IMR-90 (cell line): Measurements from ENCODE around the gene SYNGR4. TPM values are rescaled to one million over a fixed set of nuclear protein-coding genes. Genes with fewer than 3 reads are reported as not detected.

ENCODE experiments used
- ATAC-seq: fragments of 200-7000 bp; cut with Tn5 transposase; 2 replicates; pipeline ENCODE4 v1.9.1; 2020; ENCODE audit warnings: low read depth, mild to moderate bottlenecking, moderate library complexity
- BruUV-seq: library from RNA; stranded (reverse); fragments of 400-500 nt; replicated peaks from 2 replicates; lab custom pipeline; 2021; lab: Mats Ljungman, UMichigan
- CTCF ChIA-PET: fragments of 300-600 bp; formaldehyde crosslinking; extraction: SDS; loops from one replicate; lab custom pipeline; 2021; ENCODE audit warnings: antibody characterized with exemption; lab: Yijun Ruan, JAX
- POLR2A ChIA-PET: fragments of 300-600 bp; sonication (Branson Sonifier 250); formaldehyde crosslinking; loops from one replicate; lab custom pipeline; 2022; ENCODE audit warnings: antibody characterized with exemption; ENCODE audit not compliant: unreplicated experiment; lab: Charles Lee
- DNase-seq: peaks from one replicate; pipeline ENCODE4 v3.0.0; 2013
- H2AFZ ChIP-seq: replicated peaks from 2 replicates; pipeline ENCODE3; 2013; ENCODE audit warnings: low read length, mild to moderate bottlenecking; ENCODE audit not compliant: poor library complexity
- H2AK5ac ChIP-seq: 2 replicates; pipeline ENCODE4 v1.6.1; 2013; ENCODE audit warnings: low read depth, low read length, inconsistent platforms
- H2AK9ac ChIP-seq: replicated peaks from 2 replicates; pipeline ENCODE3; 2013; ENCODE audit warnings: mild to moderate bottlenecking, low read depth, low read length, moderate library complexity; ENCODE audit not compliant: poor library complexity
- H2BK120ac ChIP-seq: 2 replicates; pipeline ENCODE4 v1.6.1; 2013; ENCODE audit warnings: low read depth, low read length, inconsistent platforms
- H2BK15ac ChIP-seq: 3 replicates; pipeline ENCODE4 v1.6.1; 2013; ENCODE audit warnings: low read depth, low read length, inconsistent platforms
- H2BK20ac ChIP-seq: 2 replicates; pipeline ENCODE4 v1.6.1; 2013; ENCODE audit warnings: low read depth, mild to moderate bottlenecking, inconsistent platforms, low read length, moderate library complexity
- H2BK5ac ChIP-seq: 2 replicates; pipeline ENCODE4 v1.6.1; 2013; ENCODE audit warnings: mild to moderate bottlenecking, low read depth, low read length, inconsistent platforms; ENCODE audit not compliant: poor library complexity, severe bottlenecking
- H3K14ac ChIP-seq: replicated peaks from 2 replicates; pipeline ENCODE4 v1.6.1; 2013; ENCODE audit warnings: low read depth, low read length, inconsistent platforms
- H3K18ac ChIP-seq: 2 replicates; pipeline ENCODE4 v1.6.1; 2013; ENCODE audit warnings: low read depth, low read length, control low read depth
- H3K23ac ChIP-seq: 2 replicates; pipeline ENCODE4 v1.6.1; 2013; ENCODE audit warnings: low read depth, low read length, inconsistent platforms
- H3K27ac ChIP-seq: 2 replicates; pipeline ENCODE4 v1.5.1; 2013; ENCODE audit warnings: mild to moderate bottlenecking, control low read depth, low read length; ENCODE audit not compliant: insufficient read depth
- H3K27me3 ChIP-seq: 2 replicates; pipeline ENCODE4 v1.6.1; 2013; ENCODE audit warnings: low read length; ENCODE audit not compliant: control insufficient read depth, insufficient read depth
- H3K36me3 ChIP-seq: 2 replicates; pipeline ENCODE4 v1.6.1; 2013; ENCODE audit warnings: low read length, mixed read lengths; ENCODE audit not compliant: control insufficient read depth, insufficient read depth
- H3K4ac ChIP-seq: 2 replicates; pipeline ENCODE4 v1.6.1; 2013; ENCODE audit warnings: low read depth, low read length, inconsistent platforms
- H3K4me1 ChIP-seq: 2 replicates; pipeline ENCODE4 v1.6.1; 2013; ENCODE audit warnings: low read length, mixed read lengths; ENCODE audit not compliant: control insufficient read depth, insufficient read depth
- H3K4me2 ChIP-seq: 2 replicates; pipeline ENCODE4 v1.6.1; 2013; ENCODE audit warnings: low read depth, mild to moderate bottlenecking, control low read depth, low read length, moderate library complexity
- H3K4me3 ChIP-seq: 2 replicates; pipeline ENCODE4 v1.5.1; 2013; ENCODE audit warnings: low read depth, mild to moderate bottlenecking, control low read depth, low read length, moderate library complexity; ENCODE audit not compliant: insufficient read depth
- H3K56ac ChIP-seq: 2 replicates; pipeline ENCODE4 v1.6.1; 2013; ENCODE audit warnings: low read length, inconsistent platforms; ENCODE audit not compliant: insufficient read depth; ENCODE audit errors: extremely low read depth
- H3K79me1 ChIP-seq, 2 experiments: 2 replicates each; pipeline ENCODE4 v1.6.1; 2013; ENCODE audit warnings: low read length in 2 of 2, inconsistent platforms in 1 of 2, low read depth in 1 of 2
- H3K9ac ChIP-seq: 2 replicates; pipeline ENCODE4 v1.6.1; 2013; ENCODE audit warnings: low read depth, low read length, control low read depth
- H3K9me1 ChIP-seq: 2 replicates; pipeline ENCODE4 v1.6.1; 2013; ENCODE audit warnings: low read length, inconsistent platforms; ENCODE audit not compliant: insufficient read depth
- H3K9me3 ChIP-seq: 2 replicates; pipeline ENCODE4 v1.6.1; 2013; ENCODE audit warnings: low read length; ENCODE audit not compliant: control insufficient read depth, insufficient read depth
- H4K20me1 ChIP-seq: 2 replicates; pipeline ENCODE4 v1.6.1; 2013; ENCODE audit warnings: low read length, inconsistent platforms; ENCODE audit not compliant: insufficient read depth
- H4K5ac ChIP-seq: 2 replicates; pipeline ENCODE4 v1.6.1; 2013; ENCODE audit warnings: mild to moderate bottlenecking, low read depth, low read length, control low read depth
- H4K8ac ChIP-seq, 2 experiments: 2 replicates each; pipeline ENCODE4 v1.6.1; 2013; ENCODE audit warnings: low read depth in 2 of 2, low read length in 2 of 2, control low read depth in 1 of 2, inconsistent platforms in 1 of 2
- H4K91ac ChIP-seq: 2 replicates; pipeline ENCODE4 v1.6.1; 2013; ENCODE audit warnings: low read depth, low read length, inconsistent platforms; ENCODE audit not compliant: insufficient read depth
- BHLHE40 ChIP-seq: fragments of 150-350 bp; IDR thresholded peaks from 2 replicates; pipeline ENCODE4 v1.6.1; 2016; ENCODE audit warnings: mild to moderate bottlenecking, low read depth, low read length
- FOS ChIP-seq: fragments of 150-350 bp; IDR thresholded peaks from 2 replicates; pipeline ENCODE4 v1.6.1; 2016; ENCODE audit warnings: low read depth, low read length
- WGBS, 2 experiments: methylation state at CpG; one replicate each; pipeline versions ENCODE4 v1.1.5 to v1.1.7; 2013; ENCODE audit warnings: missing lambda C conversion rate in 2 of 2; ENCODE audit not compliant: insufficient read length in 1 of 2; ENCODE audit errors: extremely low coverage in 2 of 2; 5-methylcytosine and 5-hydroxymethylcytosine counted together
- dilution Hi-C: fragments of 300-500 bp; cut with HindIII; formaldehyde crosslinking; loops from one replicate; pipeline ENCODE4 v1.14.3; 2018; ENCODE audit warnings: low sequenced_read_pairs; ENCODE audit not compliant: unreplicated experiment
- in situ Hi-C: fragments of 300-500 bp; cut with MboI; formaldehyde crosslinking; loops from 3 replicates; pipeline ENCODE4 v1.14.3; 2019; ENCODE audit warnings: low sequenced_read_pairs, inconsistent platforms, mixed read lengths
- intact Hi-C: fragments of 100-400 bp; cut with micrococcal nuclease; formaldehyde crosslinking; loops from 2 replicates; pipeline ENCODE4 v1.10.0; 2022
- polyA plus RNA-seq, 3 experiments: library from polyadenylated mRNA; depleted of rRNA; stranded (reverse); fragments of >200 nt; gene quantifications; 2 replicates each; pipeline ENCODE4 v1.2.3, GENCODE V29; 2012; ENCODE audit warnings: low replicate concordance in 1 of 3
- total RNA-seq: library from RNA; depleted of rRNA; stranded (reverse); fragments of >200 nt; gene quantifications from 2 replicates; pipeline ENCODE4 v1.2.3, GENCODE V29; 2012

The SYNGR4 gene
- total and polyA plus RNA-seq, 2 of the 4 experiments (the other 2 are of a cell fraction): not detected

DNA sequence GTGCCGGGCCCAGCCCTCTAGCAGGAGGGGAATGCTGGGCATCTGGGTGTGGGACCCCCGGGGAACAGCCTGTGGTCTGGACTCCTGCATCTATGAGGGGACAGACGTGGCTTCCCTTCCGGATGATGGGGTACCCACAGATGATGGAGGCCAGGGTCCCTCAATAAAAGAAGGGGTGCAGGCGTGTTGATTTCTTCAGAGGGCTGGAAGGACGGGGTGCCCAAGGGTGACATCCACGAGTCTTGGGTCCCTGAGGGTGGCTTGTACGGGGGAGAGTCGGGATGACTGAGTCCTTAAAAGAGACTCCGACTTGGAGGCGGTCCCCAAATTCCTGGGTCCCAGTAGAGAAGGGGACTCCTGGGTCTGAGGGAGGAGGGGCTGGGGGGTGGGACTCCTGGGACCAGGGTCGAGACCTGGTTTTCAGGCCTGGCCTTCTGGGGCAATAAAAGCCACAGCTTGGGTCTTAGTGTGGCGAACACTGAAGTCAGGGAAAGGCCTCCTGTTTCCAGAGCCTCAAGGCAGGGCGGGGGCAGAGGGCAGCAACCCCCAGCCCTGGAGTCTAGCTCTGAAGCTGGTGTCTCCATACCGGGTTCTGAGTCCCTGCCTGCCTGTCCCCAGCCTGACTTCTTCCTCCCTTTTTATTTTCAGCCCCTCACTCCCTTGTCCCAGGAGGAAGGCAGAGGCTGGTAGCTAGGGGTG, 28.8 kb downstream of the SYNGR4 start:
- Histone ChIP-seq H4K91ac (no peak overlapping the region), H3K56ac (no peak overlapping the region), H3K9ac (no peak overlapping the region), H3K27me3 (peaks cover 51% of the 10 kb centered on the region), H3K27ac (no peak overlapping the region), H2BK120ac (no peak overlapping the region), H3K4me2 (no peak overlapping the region), H3K4me1 (peaks cover 7% of the 10 kb centered on the region; the same call in 1 of the 2 replicates), H3K18ac (no peak overlapping the region), H3K79me1 (peaks cover 3 to 25% of the 10 kb centered on the region in 2 experiments), H4K20me1 (peaks cover 9% of the 10 kb centered on the region), H2AFZ (peak overlapping the region; percentile 79), H3K4me3 (no peak overlapping the region), H2AK5ac (no peak overlapping the region), H3K23ac (no peak overlapping the region), H2BK15ac (no peak overlapping the region), H2BK5ac (no peak overlapping the region), H2AK9ac (peak overlapping the region; percentile 42), H4K5ac (no peak overlapping the region), H3K9me3 (no peaks in the 10 kb centered on the region), H3K36me3 (peaks cover 8% of the 10 kb centered on the region), H4K8ac (no peak overlapping the region), H3K14ac (no peak overlapping the region), H2BK20ac (no peak overlapping the region), H3K4ac (no peak overlapping the region), H3K9me1 (peaks cover 6% of the 10 kb centered on the region; the same call in 1 of the 2 replicates)
- ChIA-PET POLR2A (interaction anchor here (0.6 kb wide), 1 partner anchor 10 kb away, joined by 3 read pairs; no protein-coding TSS in a partner anchor), CTCF (no interaction called here)
- ATAC-seq (no peak), DNase-seq (no peak)
- TF ChIP-seq FOS: no peak
- TF ChIP-seq BHLHE40: no peak
- in situ Hi-C loops (no loop called here), intact Hi-C loops (loop anchor here (10.0 kb wide), 1 partner anchor 68 kb away; the partner anchor contains the start of gene EMP3), dilution Hi-C loops (no loop called here)
- no TSS peak for BruUV-seq
- 95% methylated on average over 7 of the region's 15 CpGs; no CpG with 5 or more reads in 1 of the 2 experiments for WGBS, 2 experiments
